HG03175 (cell line): Measurements from ENCODE around the gene TDRD9.

ENCODE experiments used
- ATAC-seq: cut with Tn5 transposase; IDR thresholded peaks from one replicate; pipeline ENCODE4 v1.9.1; 2021; ENCODE audit warnings: mild to moderate bottlenecking, moderate library complexity; ENCODE audit not compliant: unreplicated experiment

TDRD9 gene

DNA sequence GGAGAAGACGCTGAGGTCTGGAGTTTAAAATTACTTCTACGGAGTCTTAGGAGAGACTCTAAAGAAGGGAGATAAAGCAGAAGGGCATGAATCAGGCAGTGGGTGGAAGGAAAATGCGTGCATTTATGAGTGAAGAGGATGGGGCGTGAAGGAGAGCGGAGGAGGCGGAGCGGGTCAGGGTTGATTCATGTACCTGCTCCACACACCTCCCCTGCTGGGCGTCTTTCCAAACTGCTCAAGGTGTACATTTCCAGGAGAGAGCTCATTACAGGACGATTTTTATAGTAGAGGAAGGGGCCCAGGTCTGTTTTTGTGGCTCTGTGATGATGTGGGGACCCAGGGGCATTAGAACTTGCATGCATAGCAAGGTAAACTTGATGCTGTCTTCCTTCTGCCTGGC lies 92.2 kb downstream of the TDRD9 start:
- no peak for ATAC-seq

DNA sequence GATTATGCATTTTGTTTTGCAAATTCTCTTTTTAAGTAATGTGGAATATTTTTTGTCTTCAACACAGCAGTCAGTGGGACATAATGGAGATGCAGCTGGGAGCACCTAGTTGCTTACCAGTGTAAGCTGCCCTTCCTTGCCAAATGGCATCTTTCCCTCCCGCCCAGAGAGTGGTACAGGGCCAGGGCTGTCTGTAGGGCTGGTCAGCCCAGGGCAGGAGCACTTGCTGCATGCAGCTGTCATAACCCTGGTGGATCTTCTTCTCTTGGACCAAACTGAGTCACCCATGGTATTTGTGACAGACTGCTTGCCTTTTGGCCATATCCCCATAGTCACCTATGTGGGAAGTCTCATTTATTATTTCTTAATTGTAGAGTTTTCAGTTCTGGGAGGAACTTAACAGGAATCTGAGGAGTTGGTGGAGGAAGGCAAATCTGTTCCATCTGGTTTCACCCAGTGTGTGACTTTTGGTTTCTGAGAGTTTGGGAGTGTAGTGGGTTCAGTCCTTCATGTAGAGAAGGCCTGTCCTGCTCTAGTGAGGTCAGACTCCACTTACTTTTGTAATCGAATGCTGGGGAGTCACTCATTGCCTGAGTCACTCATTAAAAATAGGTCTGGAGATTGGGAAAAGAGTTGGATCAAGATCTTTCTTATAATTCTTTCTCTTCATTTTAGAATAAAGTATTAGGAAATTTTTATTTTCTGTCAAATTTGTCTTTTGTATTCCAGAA lies 95.2 kb downstream of the TDRD9 start:
- no peak for ATAC-seq

DNA sequence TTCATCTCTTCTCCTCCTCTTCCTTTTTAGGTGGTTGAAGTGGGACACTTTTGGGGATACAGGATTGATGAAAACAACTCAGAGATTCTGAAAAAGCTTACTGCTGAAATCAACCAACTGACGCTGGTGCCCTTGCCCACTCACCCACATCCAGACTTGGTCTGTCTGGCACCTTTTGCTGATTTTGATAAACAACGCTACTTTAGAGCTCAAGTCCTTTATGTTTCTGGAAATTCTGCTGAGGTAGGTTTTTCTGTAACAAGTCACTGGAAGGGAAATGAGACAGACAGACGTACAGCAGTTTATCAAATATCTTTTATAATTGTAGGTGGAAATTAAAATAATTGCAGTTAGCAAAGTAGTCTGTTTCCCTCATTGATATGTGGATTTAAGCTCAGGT lies 97.3 kb downstream of the TDRD9 start:
- no peak for ATAC-seq

DNA sequence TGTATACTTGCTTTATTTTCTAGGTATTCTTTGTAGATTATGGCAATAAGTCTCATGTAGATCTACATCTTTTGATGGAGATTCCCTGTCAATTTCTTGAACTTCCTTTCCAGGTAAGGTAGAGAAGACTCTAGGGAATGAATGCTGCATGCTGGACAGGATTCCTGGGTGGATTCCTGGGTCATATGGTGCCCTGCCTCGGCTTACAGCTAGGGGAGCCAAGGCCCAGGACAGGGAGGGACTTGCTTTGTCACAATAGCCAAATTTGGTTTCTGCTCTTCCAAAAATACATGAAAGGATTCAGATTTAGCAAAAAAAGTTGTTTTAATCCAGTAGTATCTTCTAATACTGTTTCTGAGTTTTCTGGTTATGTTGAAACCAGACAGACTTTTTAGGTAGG lies 97.8 kb downstream of the TDRD9 start:
- no peak for ATAC-seq

DNA sequence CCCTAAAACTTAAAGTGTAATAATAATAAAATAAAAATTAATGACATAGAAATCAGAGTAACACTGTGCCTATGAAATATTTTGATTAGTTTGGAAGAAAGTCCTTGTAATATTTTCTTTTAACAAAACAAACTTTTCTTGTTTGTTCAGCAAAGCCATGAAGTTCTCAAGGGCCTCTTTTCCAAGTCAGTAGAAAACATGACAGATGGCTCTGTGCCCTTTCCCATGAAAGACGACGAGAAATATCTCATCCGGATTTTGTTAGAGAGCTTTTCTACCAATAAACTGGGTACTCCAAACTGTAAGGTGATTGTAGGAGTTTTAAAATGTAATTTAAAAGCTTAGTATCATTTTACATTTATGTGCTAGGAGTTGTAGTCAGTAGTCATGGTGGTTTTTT lies 102.7 kb downstream of the TDRD9 start:
- ATAC-seq = no peak

DNA sequence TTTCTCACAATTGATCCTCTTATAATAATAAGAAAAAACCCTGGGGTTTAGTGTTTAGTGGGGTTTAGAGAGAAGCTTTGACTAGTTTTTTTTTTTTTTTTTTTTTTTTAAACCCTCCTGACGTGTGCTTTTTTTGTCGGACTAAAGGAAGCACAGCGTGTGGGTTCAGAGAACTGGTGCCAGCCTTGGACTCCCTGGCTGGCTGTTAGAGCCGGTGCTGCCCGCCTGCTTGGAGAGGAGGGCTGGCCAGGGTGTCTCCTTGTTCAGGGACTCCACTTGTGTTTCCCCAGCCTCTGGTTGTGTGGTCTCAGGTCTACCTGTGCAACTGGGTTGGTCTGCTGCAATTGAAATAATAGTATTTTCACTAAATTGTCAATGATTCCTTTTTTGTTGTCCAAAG lies 103.1 kb downstream of the TDRD9 start:
- ATAC-seq = no peak

DNA sequence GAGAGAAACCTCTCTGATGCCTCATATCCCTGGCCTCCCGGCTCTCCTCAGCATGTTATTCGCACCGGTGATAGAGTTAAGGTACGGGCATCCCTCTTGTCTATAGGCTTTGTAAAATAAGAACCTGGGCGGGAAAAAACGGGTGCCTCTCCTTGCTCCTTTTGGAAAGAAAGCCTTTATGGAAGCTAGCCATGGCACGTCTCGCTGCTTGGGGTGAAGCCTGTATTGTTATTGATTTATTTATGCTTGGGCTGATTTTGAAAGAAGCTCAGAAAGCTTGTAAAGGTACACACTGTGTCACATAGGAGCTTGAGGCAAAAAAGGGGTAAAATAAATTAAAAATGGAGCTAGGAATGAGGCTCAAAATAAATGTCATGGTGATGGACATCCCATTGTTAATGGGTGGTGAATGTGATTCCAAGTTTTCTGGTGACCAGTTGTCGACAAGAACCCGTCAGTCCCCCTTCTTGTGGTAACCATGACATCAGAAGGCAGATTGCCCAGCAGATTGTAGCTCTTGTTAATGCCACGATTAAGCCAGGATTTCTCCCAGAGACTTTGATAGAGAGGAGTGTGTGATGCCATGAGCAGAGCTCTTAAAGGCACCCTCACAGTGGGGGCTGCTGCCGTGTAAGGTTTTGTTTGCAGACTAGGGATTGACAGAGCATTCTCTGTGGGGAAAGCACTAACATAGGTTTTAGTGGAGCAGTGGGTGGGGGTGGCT lies 106.9 kb downstream of the TDRD9 start:
- no peak for ATAC-seq

DNA sequence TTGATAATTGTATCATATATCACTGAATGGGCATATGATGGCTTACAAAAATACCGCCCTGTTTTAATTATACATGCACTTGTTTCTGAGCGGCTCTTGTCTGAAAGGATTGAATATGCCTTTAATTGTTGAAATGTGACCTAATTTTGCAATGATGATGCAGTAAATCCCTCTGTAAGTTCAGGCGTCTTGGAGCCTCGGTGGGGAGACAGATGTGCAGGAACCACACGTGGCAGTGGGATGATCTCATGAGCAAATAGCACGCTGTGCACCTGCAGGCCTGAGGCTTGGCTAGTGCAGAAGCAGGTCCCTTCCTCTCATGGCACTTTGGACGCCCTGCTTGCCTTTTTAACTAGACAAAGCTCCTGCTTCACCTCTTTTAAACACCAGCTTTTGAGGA lies 108.0 kb downstream of the TDRD9 start:
- no peak for ATAC-seq

DNA sequence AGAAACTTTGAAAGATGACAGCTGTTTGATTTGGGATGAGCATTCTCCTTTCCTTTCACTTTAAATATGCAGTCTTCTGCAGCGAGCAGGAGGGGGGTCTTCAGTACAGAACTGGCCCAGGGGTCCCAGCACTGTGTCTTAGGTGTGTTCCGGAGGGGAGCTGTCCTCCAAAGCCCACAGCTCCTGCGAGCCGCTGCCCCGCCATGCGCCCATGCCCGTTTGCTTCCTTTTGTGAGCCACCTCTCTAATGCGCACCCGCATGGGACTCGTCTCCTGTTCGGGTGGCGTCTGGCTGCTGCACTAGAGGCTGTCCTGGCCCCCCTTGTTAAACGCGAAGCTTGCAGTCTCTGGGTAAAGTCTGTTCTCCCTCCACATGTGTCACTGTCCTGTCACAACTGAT lies 108.8 kb downstream of the TDRD9 start:
- ATAC-seq = no peak

DNA sequence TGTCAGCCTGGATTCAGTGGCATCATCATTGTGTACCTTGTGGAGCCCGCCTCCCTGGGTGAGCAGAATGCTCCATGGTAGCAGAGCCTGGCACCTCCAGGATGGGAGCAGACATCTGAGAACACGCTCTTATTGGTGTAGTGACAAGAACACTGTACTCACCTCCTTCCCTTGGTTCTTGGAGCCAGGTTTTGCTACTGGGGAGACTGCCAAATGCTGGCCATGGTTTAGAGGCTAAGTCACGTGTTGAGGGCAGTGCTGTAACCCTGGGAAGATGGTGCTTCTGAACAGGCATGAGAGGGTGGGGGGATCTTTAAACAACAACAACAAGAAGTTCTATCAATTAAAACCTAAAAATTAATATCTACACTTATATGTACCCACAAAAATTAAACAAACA lies 109.6 kb downstream of the TDRD9 start:
- ATAC-seq = no peak

DNA sequence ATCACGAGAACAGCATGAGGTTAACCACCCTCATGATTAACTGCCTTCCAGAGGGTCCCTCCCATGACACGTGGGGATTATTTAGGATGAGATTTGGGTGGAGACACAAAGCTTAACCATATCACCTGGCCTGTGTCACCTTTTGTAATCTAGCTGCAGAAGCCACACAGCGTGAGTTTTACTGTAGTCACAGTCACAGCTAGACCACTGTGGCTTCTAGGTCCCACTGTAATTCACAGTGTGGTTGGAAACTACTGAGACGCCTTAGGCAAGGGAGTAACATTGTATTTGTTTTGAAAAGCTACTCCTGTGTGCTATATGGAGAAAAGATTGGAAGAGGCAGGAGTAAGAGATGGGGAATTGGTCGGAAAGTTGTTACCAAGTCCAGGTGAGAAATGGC lies 111.0 kb downstream of the TDRD9 start:
- no peak for ATAC-seq

DNA sequence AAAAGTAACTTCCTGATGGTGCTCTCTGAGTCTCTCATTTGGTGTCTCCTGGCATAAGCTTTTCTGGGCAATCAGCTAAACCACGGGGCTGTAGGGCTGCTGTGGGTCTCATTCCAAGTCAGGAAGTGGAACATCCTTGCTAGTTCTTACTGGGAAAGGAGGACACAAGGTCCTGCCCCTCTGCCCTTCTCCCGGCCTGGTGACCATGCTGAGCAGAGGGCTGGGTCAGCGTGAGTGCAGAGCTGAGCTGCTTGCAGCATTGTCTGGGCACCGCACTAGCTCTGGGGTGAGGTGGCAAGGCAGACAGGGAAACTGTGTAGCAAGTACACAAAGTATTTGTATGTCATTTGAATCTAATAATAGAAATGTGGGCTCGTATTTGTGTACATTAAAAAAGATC lies 112.3 kb downstream of the TDRD9 start:
- ATAC-seq = no peak

DNA sequence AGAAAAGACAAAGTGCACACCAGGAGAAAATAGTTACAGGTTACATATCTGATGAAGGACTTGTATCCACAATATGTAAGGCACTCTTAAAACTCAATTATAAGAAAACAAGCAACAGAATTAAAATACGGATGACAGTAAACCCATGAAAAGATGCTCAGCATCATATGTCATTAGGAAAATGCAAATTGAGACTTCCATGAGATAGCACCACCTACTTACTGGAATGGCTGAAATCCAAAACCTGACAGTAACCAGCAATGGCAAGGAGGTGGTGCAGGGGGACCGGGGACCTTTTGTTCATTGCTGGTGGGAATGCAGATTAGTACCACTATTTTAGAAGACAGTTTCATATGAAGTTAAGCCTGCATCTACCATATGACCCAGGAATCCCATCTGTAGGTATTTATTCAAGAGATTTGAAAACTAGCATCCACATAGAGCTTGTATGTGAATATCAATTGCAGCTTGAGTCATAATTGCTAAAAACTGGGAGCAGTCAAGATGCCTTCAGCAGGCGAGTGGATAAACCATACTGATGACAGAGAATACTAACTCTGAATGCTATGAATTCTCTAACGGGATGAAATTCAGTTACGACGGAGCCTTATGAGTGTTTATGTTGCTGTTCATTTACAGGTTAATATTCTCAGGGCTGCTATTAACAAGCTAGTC lies 113.3 kb downstream of the TDRD9 start:
- ATAC-seq = no peak

DNA sequence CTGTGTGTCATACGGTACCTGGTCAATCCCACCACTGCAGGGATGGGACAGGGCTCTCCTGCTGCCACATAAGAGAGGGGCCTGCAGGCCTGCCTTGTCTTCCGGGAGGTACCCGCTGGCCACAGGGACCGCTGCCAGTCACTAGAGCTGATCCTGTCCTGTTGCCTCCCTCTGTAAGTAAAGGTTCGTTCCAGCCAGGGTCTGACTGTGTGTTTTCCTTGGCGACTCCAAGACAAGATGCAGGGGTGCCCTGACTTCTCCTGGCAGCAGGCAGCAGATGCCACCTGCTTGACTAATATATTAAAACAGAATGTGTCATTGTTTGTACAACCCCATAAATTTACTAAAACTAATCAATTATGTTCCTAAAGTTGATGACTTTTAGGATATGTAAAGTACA lies 115.8 kb downstream of the TDRD9 start:
- ATAC-seq = no peak

DNA sequence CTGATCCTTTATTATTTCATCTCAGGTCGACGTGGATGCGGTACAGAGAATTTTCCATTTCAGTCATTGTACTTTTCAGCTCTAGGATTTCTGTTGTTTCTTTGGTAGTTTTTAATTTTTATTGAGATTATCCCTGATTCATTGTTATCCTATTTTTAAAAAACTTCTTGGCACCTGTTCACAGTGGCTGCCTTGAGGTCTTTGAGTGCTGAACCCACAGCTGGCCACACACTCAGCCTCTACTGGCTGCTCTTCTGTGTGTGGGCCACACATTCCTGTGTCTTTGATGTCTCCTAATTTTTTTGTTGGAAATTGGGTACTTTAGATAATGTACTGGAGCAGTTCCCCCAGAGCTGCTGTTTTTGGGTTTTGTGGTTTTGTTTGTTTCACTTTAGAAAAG lies 119.5 kb downstream of the TDRD9 start:
- ATAC-seq = no peak

DNA sequence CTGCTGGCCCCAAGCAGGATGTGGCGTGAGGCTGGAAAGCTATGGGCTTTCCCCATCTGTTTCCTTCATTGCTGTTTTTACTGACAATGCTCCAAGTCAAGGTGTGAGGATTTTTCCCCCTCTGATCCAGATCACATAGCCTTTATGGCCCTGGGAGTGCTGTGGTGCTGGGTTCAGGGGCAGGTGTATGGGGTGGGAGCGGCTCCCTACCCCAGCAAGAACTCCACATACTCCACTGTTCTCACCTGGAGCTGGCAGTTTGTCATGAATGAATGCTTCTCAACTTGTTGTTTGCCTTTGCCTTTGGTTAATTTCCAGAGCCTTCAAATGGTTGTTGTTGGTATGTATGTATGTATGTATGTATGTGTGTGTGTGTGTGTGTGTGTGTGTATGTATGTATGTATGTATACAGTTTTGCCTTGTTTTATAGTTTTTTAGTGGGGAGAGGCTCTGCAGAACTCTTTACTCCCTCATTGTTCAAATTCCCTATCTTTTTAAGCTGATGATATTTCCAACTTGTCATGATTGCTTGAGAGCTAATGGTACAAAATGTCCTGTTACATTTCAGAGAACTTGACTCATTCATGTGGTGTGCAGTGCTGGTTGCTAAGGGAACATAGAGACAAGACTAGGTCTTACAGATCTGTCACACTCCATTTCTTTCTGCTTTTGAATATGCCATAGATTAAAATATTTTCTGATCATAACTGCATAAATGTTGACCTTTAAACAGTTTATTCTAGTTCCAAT lies 120.7 kb downstream of the TDRD9 start:
- ATAC-seq = no peak

DNA sequence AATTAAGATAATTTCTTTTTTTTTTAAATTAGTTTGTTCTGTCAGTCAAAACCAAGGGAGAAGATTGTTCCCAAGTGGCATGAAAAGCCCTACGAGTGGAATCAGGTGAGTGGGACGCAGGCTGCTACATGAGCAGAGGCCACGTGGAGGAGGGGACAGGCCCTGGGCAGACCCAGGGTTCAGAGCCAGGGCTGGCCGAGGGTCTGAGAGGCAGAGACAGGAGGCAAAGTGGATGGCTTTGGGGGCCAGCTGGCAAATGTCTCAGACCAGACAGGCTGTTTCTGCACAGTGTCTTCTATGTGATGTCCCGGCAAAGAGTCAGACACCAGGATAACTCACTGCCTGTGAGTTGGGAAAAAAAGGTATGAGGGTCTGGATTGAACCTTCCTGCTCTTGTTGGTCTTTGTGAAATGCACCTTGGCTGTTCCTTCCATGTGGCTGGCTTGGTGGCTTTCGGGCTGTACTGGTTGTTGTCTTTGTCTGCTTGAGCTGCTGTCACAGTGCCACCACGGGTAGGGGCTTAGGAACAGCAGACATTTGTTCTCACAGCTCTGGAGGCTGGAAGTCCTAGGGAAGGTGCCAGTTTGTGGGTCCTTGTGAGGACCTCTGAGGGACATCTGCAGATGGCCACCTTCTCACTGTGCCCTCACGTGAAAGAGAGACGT lies 121.5 kb downstream of the TDRD9 start:
- ATAC-seq = no peak

DNA sequence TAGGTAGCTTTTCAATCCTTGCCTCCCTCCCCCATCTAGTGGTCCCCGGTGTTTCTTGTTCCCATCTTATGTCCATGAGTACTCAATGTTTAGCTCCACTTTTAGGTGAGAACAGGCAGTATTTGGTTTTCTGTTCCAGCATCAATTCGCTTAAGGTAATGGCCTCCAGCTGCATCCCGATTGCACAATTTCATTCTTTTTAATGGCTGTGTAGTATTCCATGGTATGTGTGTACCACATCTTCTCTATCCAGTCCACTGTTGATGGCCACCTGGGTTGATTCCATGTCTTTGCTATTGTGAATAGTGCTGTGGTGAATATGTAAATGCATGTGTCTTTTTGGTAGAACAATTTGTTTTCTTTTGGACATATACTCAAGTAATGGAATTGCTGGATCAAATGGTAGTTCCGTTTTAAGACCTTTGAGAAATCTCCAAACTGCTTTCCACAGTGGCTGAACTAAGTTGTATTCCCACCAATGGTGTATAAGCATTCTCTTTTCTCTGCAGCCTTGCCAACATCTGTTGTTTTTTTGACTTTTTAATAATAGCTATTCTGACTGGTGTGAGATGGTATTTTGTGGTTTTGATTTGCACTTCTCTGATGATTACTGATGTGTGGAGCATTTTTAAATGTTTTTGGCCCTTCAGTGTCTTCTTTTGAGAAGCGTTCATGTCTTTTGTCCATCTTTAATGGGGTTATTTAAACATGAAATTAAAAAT lies 123.0 kb downstream of the TDRD9 start:
- no peak for ATAC-seq

DNA sequence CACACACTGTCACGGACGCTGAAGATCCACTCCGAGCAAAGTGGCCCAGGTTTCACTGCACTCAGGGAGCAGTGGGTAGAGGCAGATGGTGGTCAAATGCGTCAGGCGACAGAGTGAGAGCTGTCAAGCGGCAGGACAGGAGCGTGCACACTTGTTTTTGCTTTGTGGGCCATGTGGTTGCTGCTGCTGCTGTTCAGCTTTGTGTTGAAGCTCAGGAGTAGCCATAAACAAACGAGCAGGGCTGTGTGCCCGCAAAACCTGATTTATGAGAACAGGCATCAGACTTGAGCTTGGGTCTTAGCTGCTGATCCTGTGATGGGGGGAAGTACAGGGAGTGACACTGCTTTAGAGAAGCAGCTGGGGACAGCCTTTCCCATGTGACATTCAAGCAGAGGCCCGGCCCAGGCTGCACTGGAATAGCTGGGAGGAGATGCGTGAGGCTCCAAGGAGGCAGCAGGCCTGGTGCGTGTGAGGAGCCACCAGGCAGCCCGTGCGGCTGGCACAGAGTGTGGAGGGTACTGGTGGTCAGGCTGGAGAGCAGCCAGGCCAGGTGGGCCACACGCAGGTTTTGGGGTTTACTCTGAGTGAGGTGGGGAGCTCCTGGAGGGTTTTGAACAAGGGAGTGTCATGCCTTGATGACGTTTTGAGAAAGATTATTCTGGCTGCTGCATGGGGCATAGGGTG lies 126.1 kb downstream of the TDRD9 start:
- ATAC-seq = no peak

DNA sequence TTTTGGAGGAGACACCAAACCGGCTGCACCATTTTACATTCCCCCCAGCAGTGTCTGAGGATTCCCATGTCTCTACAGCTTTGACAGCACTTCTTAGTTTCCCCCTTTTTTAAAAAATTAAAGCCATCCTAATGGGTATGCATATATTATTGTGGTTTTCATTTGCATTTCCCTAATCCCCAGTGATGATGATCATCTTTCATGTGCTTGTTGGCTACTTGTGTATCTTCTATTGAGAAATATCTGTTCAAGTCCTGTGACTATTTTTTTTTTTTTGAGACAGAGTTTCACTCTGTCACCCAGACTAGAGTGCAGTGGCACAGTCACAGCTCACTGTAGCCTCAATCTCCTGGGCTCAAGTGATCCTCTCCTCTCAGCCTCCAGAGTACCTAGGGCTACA lies 134.0 kb downstream of the TDRD9 start:
- no peak for ATAC-seq
